ENCODE measurements around the gene PAX9.

PAX9 gene

GRCh38 chr14:36649872-36650650 is 11.6 kb upstream of the PAX9 start:
- DNase-seq: no peak
- no peak for TF ChIP-seq POLR2A (IDR thresholded peaks at IDR 0.05; ENCODE audit: low read length)
- TF ChIP-seq GATA1 (IDR thresholded peaks at IDR 0.05; ENCODE audit: low read depth, low read length): no peak

- no peak for DNase-seq
- TF ChIP-seq GATA1 (IDR thresholded peaks at IDR 0.05; ENCODE audit: low read depth, low read length) (no peak), POLR2A (IDR thresholded peaks at IDR 0.05; ENCODE audit: low read length) (no peak)
Measured at GRCh38 chr14:36652542-36653201, 9.0 kb upstream of the PAX9 start.

- no peak for DNase-seq
- TF ChIP-seq GATA1 (IDR thresholded peaks at IDR 0.05; ENCODE audit: low read depth, low read length): no peak
- TF ChIP-seq POLR2A (IDR thresholded peaks at IDR 0.05; ENCODE audit: low read length): no peak
Measured at GRCh38 chr14:36653413-36653812, 8.2 kb upstream of the PAX9 start.

DNA sequence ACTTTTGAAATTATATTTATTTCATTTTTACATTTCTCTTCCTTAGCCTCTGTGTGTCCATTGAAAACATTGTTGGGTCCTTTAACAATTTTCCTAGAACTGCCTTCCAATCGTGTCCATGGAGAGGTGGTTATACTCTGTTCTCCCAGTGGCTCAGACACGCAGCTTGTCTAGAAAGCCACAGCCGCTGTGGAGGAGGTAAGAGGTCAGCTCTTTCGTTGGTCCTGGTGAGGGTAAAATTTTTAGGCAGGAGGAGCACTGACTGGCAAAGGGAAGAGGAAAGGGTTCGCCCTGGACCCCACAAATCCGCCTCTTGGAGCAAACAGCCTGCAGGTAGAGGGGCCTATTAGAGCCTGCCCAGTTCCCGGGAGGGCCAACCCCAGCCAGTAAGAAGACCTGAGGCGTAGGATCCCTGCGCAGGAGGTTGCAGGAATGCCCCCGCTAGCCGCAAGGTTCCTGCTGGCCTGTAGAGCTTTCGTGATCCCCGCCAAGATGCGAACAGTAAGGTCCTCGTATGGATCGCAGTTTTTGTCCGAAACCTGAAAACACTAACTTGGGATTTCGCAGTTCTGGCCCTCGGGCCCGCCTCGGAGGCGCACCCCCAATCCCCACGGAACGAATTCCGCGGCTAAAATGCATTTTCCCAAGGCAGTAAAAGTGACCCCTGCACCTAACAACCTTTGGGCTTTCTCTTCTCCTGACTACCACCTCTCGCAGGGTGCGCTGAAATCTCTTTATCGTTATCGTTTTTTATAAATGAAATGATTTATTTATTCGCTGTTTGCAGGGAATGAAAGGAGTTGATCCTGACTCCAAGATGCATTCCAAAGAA is 7.5 kb upstream of the PAX9 start:
- DNase-seq: no peak
- no peak for TF ChIP-seq GATA1 (IDR thresholded peaks at IDR 0.05; ENCODE audit: low read depth, low read length)
- no peak for TF ChIP-seq POLR2A (IDR thresholded peaks at IDR 0.05; ENCODE audit: low read length)

DNA sequence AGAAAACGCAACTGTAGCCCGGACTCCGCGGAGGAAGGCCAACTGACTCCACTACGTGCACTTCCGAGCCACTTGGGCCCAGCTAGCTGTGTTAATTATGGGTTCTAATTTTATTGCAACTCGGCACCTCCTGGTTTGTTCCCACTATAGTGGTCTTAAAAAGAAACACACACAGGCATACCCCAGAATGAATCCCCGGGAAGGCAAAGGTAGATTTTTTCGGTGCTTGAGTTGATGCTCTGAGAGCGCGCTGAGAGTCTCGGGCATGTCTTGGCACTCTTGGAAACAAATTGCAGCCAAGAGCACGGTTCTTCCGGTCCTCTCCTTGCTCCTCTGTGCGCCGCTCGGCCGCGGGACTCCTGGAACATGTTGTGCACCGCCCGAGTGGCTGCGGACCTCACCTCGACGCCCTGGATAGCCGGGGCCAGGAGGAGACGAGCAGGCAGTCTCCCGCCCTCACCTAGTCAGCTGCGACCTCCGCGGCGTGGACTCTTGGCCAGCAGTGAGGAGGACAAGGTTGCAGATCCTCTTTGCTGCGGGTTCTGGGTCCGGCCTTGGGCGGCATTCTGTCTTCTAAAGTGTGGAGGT is 6.8 kb upstream of the PAX9 start:
- DNase-seq: no peak
- no peak for TF ChIP-seq GATA1 (IDR thresholded peaks at IDR 0.05; ENCODE audit: low read depth, low read length)
- no peak for TF ChIP-seq POLR2A (IDR thresholded peaks at IDR 0.05; ENCODE audit: low read length)

DNA sequence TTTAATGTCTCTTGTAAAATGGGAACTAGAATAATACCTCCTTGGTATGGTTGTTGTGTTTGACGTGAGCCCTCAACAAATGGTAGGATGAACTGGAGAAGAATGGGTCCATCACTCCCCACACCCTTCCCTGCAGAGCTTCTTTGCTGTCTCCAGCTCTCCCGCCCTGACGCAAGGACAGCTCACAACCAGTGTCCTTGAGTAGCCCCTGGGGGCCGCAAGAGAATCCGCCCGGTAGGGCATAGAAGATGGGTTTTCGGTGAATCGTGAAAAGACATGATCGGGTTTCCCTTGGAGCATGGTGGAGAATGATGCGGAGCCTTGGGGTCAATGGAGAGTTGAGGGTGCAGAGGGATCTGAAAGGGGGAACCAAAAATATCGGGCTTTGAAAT is 6.1 kb upstream of the PAX9 start:
- TF ChIP-seq GATA1 (IDR thresholded peaks at IDR 0.05; ENCODE audit: low read depth, low read length) (no peak), POLR2A (IDR thresholded peaks at IDR 0.05; ENCODE audit: low read length) (no peak)
- DNase-seq: peak in 1 of 2 experiments; percentile 39

DNA sequence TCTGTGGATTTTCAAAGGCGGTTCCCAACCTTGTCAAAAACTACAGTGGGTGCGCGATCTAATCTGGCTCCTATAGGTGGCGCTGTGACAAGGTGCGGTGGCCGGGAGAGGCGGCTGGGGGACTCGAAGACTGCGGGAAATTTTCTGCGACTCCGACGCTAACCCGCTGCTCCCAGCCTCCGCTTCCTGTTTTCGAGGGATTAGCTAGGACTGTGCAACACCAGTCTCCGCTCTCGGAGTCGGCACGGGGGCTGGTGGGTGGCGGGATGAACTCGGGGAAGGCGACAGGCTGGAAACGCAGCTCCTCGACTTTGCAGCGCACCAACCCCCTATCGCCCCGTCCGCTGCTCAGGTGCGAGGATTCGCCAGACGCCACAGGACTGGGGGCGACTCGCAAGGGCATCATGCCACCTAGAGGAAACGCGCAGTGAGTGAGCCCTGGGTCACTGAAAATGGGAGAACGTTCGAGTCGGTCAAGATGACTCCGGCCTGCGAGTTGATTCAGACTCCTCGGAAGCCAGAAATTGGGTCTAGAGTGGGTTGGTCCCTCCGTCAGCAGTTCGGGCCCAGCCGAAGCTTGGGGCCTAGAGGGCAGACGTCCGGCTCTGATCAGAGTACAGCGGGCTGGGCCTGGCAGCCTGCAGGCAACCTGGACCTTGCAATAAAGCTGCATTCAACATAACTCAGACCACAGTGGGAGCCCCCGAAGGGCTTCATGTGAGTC is 5.5 kb upstream of the PAX9 start:
- peak; percentile 62 to 78 for DNase-seq
- TF ChIP-seq POLR2A (IDR thresholded peaks at IDR 0.05; ENCODE audit: low read length): no peak
- TF ChIP-seq GATA1 (IDR thresholded peaks at IDR 0.05; ENCODE audit: low read depth, low read length): no peak

GRCh38 chr14:36656687-36657398 is 4.8 kb upstream of the PAX9 start:
- DNase-seq: peak; percentile 46 to 50
- TF ChIP-seq POLR2A (IDR thresholded peaks at IDR 0.05; ENCODE audit: low read length): no peak
- TF ChIP-seq GATA1 (IDR thresholded peaks at IDR 0.05; ENCODE audit: low read depth, low read length): no peak

GRCh38 chr14:36657399-36658122 is 4.1 kb upstream of the PAX9 start:
- TF ChIP-seq POLR2A (IDR thresholded peaks at IDR 0.05; ENCODE audit: low read length): no peak
- no peak for TF ChIP-seq GATA1 (IDR thresholded peaks at IDR 0.05; ENCODE audit: low read depth, low read length)
- DNase-seq: peak; percentile 22 to 37

- peak in 1 of 2 experiments; percentile 30 for DNase-seq
- TF ChIP-seq POLR2A (IDR thresholded peaks at IDR 0.05; ENCODE audit: low read length) (no peak), GATA1 (IDR thresholded peaks at IDR 0.05; ENCODE audit: low read depth, low read length) (no peak)
Measured at GRCh38 chr14:36658123-36659009, 3.3 kb upstream of the PAX9 start.
